Measurements from ENCODE around the gene PHF1. TPM values are rescaled to one million over a fixed set of nuclear protein-coding genes. Genes with fewer than 3 reads are reported as not detected.

Gene PHF1
- 12.9 to 20.5 TPM (median 18.7 TPM) in 5 replicates for total RNA-seq (2022; extraction: Qiagen RNA extraction)

DNA sequence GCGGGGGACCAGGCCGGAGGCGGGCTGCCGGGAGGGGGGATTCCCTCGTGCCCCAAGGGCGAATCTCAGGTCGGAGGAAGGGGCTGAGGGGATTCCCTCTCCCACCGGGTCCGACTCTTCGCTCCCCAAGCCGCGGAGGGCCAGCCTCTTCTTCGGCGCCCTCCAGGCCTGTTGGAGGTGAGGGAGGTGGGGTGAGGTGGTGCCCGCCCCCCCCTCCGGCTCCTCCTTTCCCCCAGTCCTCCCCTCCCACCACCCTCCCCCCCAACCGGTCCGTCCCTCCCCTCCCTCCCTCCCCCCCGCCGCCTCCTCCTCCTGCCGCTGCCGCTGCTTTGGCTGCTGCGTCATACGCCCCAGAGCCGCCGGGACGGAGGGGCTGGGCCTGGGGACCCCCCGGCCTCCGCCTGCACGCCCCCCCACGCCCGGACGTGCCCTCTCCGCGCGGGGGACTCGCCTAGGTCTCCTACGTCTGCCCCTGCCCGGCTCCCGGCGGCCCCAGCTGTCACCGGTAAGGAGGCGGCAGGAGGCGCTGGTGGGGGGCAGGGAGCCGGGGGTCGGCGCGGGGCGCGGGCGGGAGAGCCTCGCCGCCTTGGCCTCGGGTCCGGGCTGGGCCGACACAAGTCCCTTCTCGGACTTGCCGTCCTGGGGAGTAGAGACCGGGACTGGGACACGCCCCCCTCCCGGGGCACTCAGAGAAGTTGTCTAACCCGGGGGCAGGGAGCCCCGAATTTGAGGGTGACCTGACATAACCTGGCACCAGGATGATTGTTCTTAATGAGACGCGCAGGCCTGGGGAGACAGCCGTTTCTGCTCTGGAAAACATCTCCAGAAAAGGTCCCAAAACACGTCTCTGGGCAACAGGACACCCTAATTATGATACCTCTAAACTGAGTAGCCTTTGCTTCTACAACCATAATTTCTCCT lies at the start of gene PHF1:
PHF1 (plus strand) TSS at position 304 of the 921 bp plus-strand sequence. CDS start 1,250 bp downstream, outside the sequence.

DNA sequence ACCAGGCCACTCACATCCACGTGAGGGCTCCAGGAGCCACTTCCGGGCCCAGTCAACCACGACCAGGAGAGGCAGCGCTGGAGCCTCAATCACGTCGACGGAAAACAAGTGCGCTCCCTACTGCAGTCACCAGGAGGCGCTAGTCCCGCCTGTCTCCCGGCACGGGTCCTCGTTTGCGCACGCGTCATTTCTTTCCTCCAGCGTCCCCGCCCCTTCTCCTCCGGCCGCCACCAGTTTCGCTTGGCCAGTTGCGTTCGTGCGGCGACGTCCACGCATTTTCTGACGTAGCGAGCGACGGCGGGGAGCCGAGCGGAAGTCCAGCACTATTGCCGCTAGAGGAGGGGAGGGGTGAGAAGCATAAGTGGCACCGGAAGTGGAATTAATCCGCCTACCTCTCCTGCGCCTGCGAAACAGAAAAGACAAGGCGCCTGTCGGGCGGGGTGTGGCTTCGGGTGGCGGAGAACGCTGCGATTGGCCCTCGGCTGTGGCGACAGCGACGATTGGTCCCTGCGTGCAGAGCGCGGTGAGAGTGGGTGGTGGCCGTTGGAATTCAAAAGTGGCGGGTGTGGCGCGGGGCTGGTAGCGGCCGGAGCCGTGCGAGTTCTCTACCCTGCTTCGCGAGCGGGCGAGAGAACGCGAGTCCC lies 19.4 kb upstream of the PHF1 start, which contains the start of gene KIFC1:
KIFC1 (plus strand) TSS at position 546 of the 644 bp plus-strand sequence. CDS start 163 bp downstream, outside the sequence.

DNA sequence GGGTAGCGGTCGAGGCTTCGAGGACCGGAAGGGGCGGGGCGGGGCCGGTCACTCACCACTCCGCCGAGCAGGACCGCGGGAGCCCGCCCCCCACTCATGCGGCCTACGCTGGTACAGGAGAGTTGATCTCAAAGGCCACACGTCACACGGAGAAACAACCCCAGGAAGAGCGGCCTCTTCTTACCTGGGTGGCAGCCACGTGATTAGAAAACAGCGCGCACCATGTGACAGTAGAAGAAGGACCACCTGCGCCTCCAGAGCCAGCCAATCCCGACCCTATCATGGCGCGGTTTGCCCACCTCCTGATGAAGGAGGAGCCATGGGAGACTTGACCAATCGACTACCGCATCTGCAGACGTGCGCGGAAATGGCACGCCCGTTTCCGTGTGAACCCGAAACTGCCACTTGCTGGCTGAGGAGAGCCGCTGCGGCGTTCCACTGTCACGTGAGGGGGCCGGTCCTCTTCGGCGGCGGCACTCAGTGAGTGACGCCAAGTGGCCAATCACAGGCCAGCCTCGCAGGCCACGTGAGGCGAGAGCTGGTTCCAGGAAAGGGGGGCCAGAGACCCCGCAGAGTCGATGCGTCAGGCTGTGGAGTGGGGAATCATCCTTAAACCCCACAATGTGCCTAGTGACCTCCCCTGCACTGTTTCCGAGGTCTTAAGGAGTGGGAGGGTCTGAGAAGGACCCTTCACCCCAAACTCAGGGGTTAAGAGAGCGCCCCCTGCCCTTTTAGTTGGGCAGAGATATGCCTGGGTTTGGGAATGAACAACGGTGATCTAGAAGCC lies 7.3 kb downstream of the PHF1 start, which contains the start of gene CUTA:
CUTA (minus strand) TSS at position 205 of the 787 bp plus-strand sequence; CDS start at position 98, 107 bp downstream.

DNA sequence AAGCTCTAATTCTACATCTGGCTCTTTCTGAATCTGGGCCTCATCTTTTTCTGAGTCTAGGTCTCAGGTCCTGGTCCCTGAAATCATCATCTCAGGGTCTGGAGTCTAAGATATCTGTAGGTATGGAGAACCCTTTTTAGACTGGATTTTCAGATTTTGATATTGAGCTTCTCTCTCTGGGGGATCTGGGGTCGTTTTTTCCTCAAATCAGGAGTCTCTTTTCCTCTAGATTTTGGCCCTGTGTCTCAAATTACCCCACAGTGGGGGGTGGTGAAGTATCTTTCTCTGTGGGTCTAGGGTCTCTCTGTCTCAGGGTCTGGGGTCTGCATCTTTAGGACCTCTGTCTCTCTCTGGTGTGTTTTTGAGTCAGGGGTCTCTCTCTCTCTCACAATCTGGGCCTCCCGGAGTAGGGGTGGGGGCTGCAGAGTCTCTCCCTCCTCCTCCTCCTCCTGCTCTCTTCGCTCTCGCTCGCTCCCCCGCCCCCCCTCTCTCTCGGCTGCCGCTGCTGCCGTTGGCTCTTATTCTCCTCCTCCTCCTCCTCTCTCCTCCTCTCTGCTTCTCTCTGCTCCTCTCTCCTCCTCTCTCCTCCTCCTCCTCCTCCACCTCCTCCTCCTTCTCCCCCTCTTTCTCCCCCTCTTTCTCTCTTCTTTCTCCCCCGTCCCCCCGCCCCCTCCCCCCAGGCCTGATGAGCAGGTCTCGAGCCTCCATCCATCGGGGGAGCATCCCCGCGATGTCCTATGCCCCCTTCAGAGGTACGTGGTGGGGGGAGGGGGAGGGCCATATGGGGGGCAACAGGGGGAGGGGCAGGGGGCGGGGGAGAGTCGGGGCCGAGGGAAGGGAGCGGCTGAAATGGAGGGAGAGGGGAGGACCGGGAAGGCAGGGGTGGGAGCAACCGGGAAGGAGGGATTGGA lies 9.0 kb downstream of the PHF1 start, which contains the start of gene SYNGAP1:
SYNGAP1 (plus strand) TSS at position 486 of the 911 bp plus-strand sequence; CDS start at position 686, 200 bp downstream.

DNA sequence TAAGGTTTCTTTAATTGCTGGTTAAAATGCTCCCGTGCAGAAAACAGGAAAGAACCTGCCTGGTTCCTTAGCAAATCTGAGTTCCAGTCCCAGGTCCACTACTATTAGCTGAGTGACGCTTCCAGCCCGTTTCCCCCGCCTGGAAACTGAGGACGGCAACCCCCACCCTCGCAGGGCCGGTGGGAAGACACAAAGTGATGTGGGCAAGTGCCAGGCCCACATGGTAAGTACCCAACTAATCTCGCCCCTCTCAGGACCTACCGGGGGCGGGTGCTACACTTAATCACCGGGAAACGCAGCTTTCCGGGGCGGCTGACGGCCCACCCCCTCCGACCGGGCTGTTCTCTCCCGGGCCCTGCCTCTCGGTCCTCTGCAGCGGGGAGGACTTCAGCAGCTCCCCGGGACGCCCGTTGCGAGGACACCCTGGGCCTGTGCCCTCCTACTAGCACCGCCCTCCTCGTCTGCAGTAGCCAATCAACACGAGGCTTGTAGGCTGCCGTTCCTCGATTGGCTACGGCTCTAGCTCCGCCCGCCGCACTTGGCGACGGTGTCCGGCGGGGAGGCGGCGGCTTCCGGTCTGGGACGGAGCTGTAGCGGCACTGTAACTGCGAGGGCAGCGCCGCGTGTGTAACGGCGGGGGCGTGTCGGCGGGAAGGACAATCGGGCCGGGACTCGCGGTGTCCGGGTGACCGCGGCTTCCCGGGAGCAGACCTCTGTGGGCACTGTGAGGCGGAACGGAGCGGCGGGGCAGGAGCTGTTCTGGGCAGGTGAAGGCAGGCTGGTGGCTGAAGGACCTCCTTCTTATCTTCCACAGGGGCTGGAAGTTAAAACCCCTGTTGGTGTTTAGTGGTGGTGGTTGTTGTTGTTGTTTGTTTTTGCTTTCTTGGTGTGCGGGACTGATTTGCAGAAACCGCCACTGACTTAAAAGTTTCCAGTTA lies 43.5 kb downstream of the PHF1 start, which contains the start of gene ZBTB9:
ZBTB9 (plus strand) TSS at position 568 of the 938 bp plus-strand sequence. CDS start 525 bp downstream, outside the sequence.

Other genes with a start within 250 kb of the PHF1 start
- gene COL11A2, start 218.5 kb upstream of the PHF1 start, total RNA-seq (2022; extraction: Qiagen RNA extraction) = 0.52 to 1.2 TPM (median 0.92 TPM) in 5 replicates
- gene RXRB, start 210.3 kb upstream of the PHF1 start, total RNA-seq (2022; extraction: Qiagen RNA extraction) = 18.0 to 24.0 TPM (median 21.6 TPM) in 5 replicates
- 111 to 117 TPM (median 113 TPM) in 5 replicates for gene SLC39A7, start 210.1 kb upstream of the PHF1 start, total RNA-seq (2022; extraction: Qiagen RNA extraction)
- 12.9 to 17.5 TPM (median 16.9 TPM) in 5 replicates for gene HSD17B8, start 206.4 kb upstream of the PHF1 start, total RNA-seq (2022; extraction: Qiagen RNA extraction)
- gene RING1, start 202.5 kb upstream of the PHF1 start, total RNA-seq (2022; extraction: Qiagen RNA extraction) = 19.3 to 27.2 TPM (median 25.7 TPM) in 5 replicates
- gene VPS52, start 139.1 kb upstream of the PHF1 start, total RNA-seq (2022; extraction: Qiagen RNA extraction) = 14.1 to 20.3 TPM (median 17.1 TPM) in 5 replicates
- gene RPS18, start 138.9 kb upstream of the PHF1 start, total RNA-seq (2022; extraction: Qiagen RNA extraction) = 2,485 to 2,639 TPM (median 2,575 TPM) in 5 replicates
- gene B3GALT4, start 133.9 kb upstream of the PHF1 start, total RNA-seq (2022; extraction: Qiagen RNA extraction) = 0.42 to 0.93 TPM (median 0.72 TPM) in 5 replicates
- gene WDR46, start 121.8 kb upstream of the PHF1 start, total RNA-seq (2022; extraction: Qiagen RNA extraction) = 55.2 to 60.7 TPM (median 56.9 TPM) in 5 replicates
- 98.0 to 128 TPM (median 112 TPM) in 5 replicates for gene PFDN6, start 121.4 kb upstream of the PHF1 start, total RNA-seq (2022; extraction: Qiagen RNA extraction)
- 11.1 to 16.5 TPM (median 15.2 TPM) in 5 replicates for gene RGL2, start 112.1 kb upstream of the PHF1 start, total RNA-seq (2022; extraction: Qiagen RNA extraction)
- 39.1 to 43.3 TPM (median 40.3 TPM) in 5 replicates for gene TAPBP, start 96.9 kb upstream of the PHF1 start, total RNA-seq (2022; extraction: Qiagen RNA extraction)
- 2.3 to 4.3 TPM (median 4.1 TPM) in 5 replicates for gene ZBTB22, start 93.3 kb upstream of the PHF1 start, total RNA-seq (2022; extraction: Qiagen RNA extraction)
- 34.7 to 45.1 TPM (median 36.7 TPM) in 5 replicates for gene DAXX, start 88.1 kb upstream of the PHF1 start, total RNA-seq (2022; extraction: Qiagen RNA extraction)
- 41.3 to 47.9 TPM (median 45.8 TPM) in 5 replicates for gene KIFC1, start 19.2 kb upstream of the PHF1 start, total RNA-seq (2022; extraction: Qiagen RNA extraction)
- 179 to 238 TPM (median 212 TPM) in 5 replicates for gene CUTA, start 7.1 kb downstream of the PHF1 start, total RNA-seq (2022; extraction: Qiagen RNA extraction)
- gene SYNGAP1, start 9.1 kb downstream of the PHF1 start, total RNA-seq (2022; extraction: Qiagen RNA extraction) = 3.2 to 6.4 TPM (median 5.2 TPM) in 5 replicates
- 10.5 to 11.9 TPM (median 11.8 TPM) in 5 replicates for gene ZBTB9, start 43.6 kb downstream of the PHF1 start, total RNA-seq (2022; extraction: Qiagen RNA extraction)
- gene BAK1, start 169.3 kb downstream of the PHF1 start, total RNA-seq (2022; extraction: Qiagen RNA extraction) = 34.0 to 41.4 TPM (median 39.6 TPM) in 5 replicates
- 31.9 to 49.4 TPM (median 42.7 TPM) in 5 replicates for gene ITPR3, start 210.3 kb downstream of the PHF1 start, total RNA-seq (2022; extraction: Qiagen RNA extraction)

Data from A549 treated with CORT108297 at 1 μM for 4 hours (cell line).